Fibroblast of skin of right biceps (primary cell): ENCODE results near the gene FCMR.
"Not testable (repeated sequence)": the region's sequence is repeated elsewhere in the genome, so short reads cannot be mapped to it uniquely, and the experiment has no call there.

ENCODE experiments used
- DNase-seq: peaks from one replicate; pipeline ENCODE4 v3.0.0-alpha.2; 2013

Gene FCMR

GRCh38 chr1:206867239-206867638 is 54.5 kb downstream of the FCMR start:
- DNase-seq, result no peak

- DNase-seq, result peak; percentile 74
Observed at GRCh38 chr1:206866062-206866461, 55.7 kb downstream of the FCMR start.

GRCh38 chr1:206864939-206865671 is 56.6 kb downstream of the FCMR start, which contains the start of gene IL20:
TSS of gene IL20 (plus strand) at chr1:206865623. CDS start at chr1:206865853, 230 bp downstream.
- peak; percentile 74 for DNase-seq

GRCh38 chr1:206863266-206863665 is 58.5 kb downstream of the FCMR start:
- DNase-seq, result no peak

- no peak for DNase-seq
Observed at GRCh38 chr1:206860165-206860564, 61.6 kb downstream of the FCMR start.

GRCh38 chr1:206859082-206859521 is 62.6 kb downstream of the FCMR start:
- DNase-seq, result no peak

- DNase-seq, result no peak
Observed at GRCh38 chr1:206856674-206857464, 64.9 kb downstream of the FCMR start.

GRCh38 chr1:206855859-206856258 is 65.9 kb downstream of the FCMR start:
- DNase-seq, result no peak

GRCh38 chr1:206854401-206855129 is 67.2 kb downstream of the FCMR start:
- no peak for DNase-seq

GRCh38 chr1:206853696-206854095 is 68.0 kb downstream of the FCMR start:
- DNase-seq, result not testable (repeated sequence)
